ENCODE data around the gene TRERF1. TPM values are rescaled to one million over a fixed set of nuclear protein-coding genes. Genes with fewer than 3 reads are reported as not detected.

Gene TRERF1
- polyA plus RNA-seq, 1 donor (not counting 4 experiments of a cell fraction or from before 2014, with no cell fraction given) = 4.8 TPM

DNA sequence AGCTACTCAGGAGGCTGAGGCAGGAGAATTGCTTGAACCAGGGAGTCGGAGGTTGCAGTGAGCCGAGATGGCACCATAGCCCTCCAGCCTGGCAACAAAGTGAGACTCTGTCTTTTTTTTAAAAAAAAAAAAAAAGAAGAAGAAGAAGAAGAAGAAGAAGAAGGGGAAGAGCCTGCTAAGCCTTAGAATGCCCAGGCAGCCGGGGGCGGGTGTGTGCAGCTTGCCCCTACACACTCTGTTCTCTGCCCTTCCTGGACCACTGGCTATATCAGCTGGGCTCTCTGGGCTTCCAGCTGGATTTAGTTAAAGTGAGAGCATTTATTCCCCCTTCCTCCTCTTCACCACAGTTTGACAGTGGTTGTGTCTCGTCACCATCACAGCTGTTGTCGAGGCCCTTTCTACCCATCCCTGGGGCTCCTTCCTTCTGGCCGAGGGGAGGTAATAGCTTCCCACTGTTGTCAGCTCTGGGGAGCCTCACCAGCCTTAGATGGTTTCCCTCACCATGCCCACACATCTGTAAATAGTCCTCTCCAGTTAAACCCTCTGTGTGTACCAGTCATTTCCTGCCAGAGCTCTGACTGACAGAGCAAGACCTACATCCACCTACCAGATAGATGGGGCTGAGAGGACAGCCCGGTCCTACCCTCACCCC is 77.6 kb downstream of the TRERF1 start:
- Histone ChIP-seq H3K4me2 (ENCODE audit: control insufficient read depth, extremely low read depth, insufficient read depth, low read depth, low read length) (no peak overlapping the region), H3K9me3 (ENCODE audit: control insufficient read depth, low read depth, low read length) (no peaks in the 10 kb centered on the region), H4K20me1 (ENCODE audit: control insufficient read depth, extremely low read depth, insufficient read depth, low read length) (no peaks in the 10 kb centered on the region), H3K4me1 (ENCODE audit: control insufficient read depth, extremely low read depth, insufficient read depth, low read length) (peaks cover 12% of the 10 kb centered on the region), H3K36me3 (ENCODE audit: control insufficient read depth in 2 of 2, extremely low read depth in 1 of 2, insufficient read depth in 2 of 2, low read length in 2 of 2) (no peaks in the 10 kb centered on the region), H2AFZ (ENCODE audit: control insufficient read depth, low read length) (no peak overlapping the region), H3K27me3 (ENCODE audit: control insufficient read depth, extremely low read depth, insufficient read depth, low read length) (no peaks in the 10 kb centered on the region), H3K4me3 (ENCODE audit: control insufficient read depth in 2 of 3, extremely low read depth in 1 of 3, insufficient read depth in 2 of 3, low read depth in 1 of 3, low read length in 3 of 3) (no peak overlapping the region), H3K79me2 (ENCODE audit: control insufficient read depth, insufficient read depth, low read length) (peaks cover 13% of the 10 kb centered on the region), H3K9me1 (ENCODE audit: control insufficient read depth, extremely low read depth, insufficient read depth, low read length) (no peaks in the 10 kb centered on the region), H3K27ac (ENCODE audit: control insufficient read depth, insufficient read depth, low read length) (peak overlapping the region; percentile 19), H3K9ac (ENCODE audit: control insufficient read depth, extremely low read depth, insufficient read depth, low read length) (no peak overlapping the region)
- FAIRE-seq (no peak), DNase-seq (ENCODE audit: low read depth, low spot score) (no peak)
- TF ChIP-seq, protein P1, sequence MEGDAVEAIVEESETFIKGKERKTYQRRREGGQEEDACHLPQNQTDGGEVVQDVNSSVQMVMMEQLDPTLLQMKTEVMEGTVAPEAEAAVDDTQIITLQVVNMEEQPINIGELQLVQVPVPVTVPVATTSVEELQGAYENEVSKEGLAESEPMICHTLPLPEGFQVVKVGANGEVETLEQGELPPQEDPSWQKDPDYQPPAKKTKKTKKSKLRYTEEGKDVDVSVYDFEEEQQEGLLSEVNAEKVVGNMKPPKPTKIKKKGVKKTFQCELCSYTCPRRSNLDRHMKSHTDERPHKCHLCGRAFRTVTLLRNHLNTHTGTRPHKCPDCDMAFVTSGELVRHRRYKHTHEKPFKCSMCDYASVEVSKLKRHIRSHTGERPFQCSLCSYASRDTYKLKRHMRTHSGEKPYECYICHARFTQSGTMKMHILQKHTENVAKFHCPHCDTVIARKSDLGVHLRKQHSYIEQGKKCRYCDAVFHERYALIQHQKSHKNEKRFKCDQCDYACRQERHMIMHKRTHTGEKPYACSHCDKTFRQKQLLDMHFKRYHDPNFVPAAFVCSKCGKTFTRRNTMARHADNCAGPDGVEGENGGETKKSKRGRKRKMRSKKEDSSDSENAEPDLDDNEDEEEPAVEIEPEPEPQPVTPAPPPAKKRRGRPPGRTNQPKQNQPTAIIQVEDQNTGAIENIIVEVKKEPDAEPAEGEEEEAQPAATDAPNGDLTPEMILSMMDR (optimal IDR thresholded peaks at IDR 0.05 in 1 of 3, IDR thresholded peaks at IDR 0.05 in 1 of 3, conservative IDR thresholded peaks at IDR 0.05 in 1 of 3; ENCODE audit: extremely low read depth in 1 of 3, insufficient read depth in 2 of 3, low read length in 3 of 3) = no peak
- no peak for TF ChIP-seq EZH2 (IDR thresholded peaks at IDR 0.05; ENCODE audit: low read length)
- dilution Hi-C loops (cut with MboI; ENCODE audit: extremely low pct_ligation_motif_present, low sequenced_read_pairs) = no loop called here

DNA sequence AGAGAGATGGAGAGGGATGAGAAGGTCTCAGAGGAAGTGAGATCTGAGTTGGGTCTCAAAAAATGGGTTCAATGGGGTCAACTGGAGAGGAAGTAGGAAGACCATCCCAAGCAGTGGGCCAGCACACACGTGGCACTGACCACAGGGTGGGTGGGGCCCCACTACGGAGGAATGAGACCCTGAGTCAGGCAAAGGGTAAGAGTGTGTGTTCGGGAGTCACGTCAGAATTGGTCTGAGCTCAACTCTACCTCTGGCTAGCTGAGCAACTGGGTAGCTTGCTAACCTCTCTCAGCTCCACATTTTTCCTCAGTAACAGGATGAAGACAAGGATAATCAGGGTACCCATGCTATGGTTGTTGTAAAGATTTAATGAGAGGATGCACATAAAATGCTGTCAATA is 79.0 kb downstream of the TRERF1 start:
- Histone ChIP-seq H4K20me1 (ENCODE audit: control insufficient read depth, extremely low read depth, insufficient read depth, low read length) (no peaks in the 10 kb centered on the region), H2AFZ (ENCODE audit: control insufficient read depth, low read length) (no peak overlapping the region), H3K4me2 (ENCODE audit: control insufficient read depth, extremely low read depth, insufficient read depth, low read depth, low read length) (no peak overlapping the region), H3K79me2 (ENCODE audit: control insufficient read depth, insufficient read depth, low read length) (peaks cover 15% of the 10 kb centered on the region), H3K4me1 (ENCODE audit: control insufficient read depth, extremely low read depth, insufficient read depth, low read length) (peaks cover 12% of the 10 kb centered on the region), H3K4me3 (ENCODE audit: control insufficient read depth in 2 of 3, extremely low read depth in 1 of 3, insufficient read depth in 2 of 3, low read depth in 1 of 3, low read length in 3 of 3) (no peak overlapping the region), H3K27me3 (ENCODE audit: control insufficient read depth, extremely low read depth, insufficient read depth, low read length) (no peaks in the 10 kb centered on the region), H3K27ac (ENCODE audit: control insufficient read depth, insufficient read depth, low read length) (no peak overlapping the region), H3K9ac (ENCODE audit: control insufficient read depth, extremely low read depth, insufficient read depth, low read length) (no peak overlapping the region), H3K36me3 (ENCODE audit: control insufficient read depth in 2 of 2, extremely low read depth in 1 of 2, insufficient read depth in 2 of 2, low read length in 2 of 2) (no peaks in the 10 kb centered on the region), H3K9me3 (ENCODE audit: control insufficient read depth, low read depth, low read length) (no peaks in the 10 kb centered on the region), H3K9me1 (ENCODE audit: control insufficient read depth, extremely low read depth, insufficient read depth, low read length) (no peaks in the 10 kb centered on the region)
- dilution Hi-C loops (cut with MboI; ENCODE audit: extremely low pct_ligation_motif_present, low sequenced_read_pairs) = no loop called here
- TF ChIP-seq, protein P1 (optimal IDR thresholded peaks at IDR 0.05 in 1 of 3, IDR thresholded peaks at IDR 0.05 in 1 of 3, conservative IDR thresholded peaks at IDR 0.05 in 1 of 3; ENCODE audit: extremely low read depth in 1 of 3, insufficient read depth in 2 of 3, low read length in 3 of 3) = no peak
- TF ChIP-seq EZH2 (IDR thresholded peaks at IDR 0.05; ENCODE audit: low read length) = no peak
- no peak for DNase-seq (ENCODE audit: low read depth, low spot score)
- FAIRE-seq = no peak

Data from keratinocyte (primary cell).